IPS-18c (cell line): Measurements from ENCODE around the gene CENPF.
"Not testable (repeated sequence)": the region's sequence is repeated elsewhere in the genome, so short reads cannot be mapped to it uniquely, and the experiment has no call there.

Source experiments
- H3K4me3 ChIP-seq: 2 replicates; pipeline ENCODE4 v1.7.0; 2013; ENCODE audit warnings: low read depth, mild to moderate bottlenecking, low read length, moderate library complexity; ENCODE audit not compliant: insufficient read depth
- H3K9me3 ChIP-seq: one replicate; pipeline ENCODE4 v1.6.1; 2013; ENCODE audit warnings: mild to moderate bottlenecking, low read length, moderate library complexity; ENCODE audit not compliant: control insufficient read depth, insufficient read depth

The CENPF gene

DNA sequence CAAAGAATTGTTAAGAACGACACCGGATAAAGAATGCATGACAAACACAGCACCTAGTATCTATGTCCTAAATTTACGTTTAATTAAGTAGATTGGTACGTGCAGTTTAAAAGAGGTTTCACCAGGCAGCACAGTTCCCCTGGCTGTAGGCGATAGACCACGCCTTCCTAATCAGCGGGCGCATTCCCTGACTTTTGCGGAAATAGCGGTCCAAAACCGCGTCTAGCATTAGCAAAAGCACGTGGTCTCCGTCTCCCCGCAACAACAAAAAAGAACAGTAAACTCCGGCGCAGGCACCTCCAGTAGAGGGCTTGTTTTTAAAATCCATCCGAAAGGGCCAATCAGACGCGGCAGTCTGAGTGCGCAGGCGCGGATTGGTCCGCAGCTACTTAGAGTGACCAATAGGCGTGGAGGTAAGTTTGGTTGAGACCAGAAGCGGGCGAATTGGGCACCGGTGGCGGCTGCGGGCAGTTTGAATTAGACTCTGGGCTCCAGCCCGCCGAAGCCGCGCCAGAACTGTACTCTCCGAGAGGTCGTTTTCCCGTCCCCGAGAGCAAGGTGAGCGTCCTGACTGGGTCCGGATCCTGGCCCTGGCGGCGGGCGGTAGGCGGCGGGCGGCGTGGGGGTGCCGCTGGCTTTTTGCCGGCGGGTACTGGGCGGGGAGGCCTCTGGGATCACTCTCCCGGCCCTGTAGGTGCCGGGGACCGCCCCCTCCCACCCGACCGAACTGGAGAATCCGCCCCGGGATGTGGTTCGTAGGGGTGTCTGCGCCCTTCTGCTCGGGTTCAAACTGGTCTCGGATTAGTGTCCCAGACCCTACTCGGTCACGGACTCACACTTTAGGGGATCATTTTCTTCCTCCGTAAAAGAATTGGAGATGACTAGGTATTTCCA lies at the start of gene CENPF:
TSS of gene CENPF (plus strand) at position 432 of the 894 bp plus-strand sequence. CDS start 10,560 bp downstream, outside the sequence.
- Histone ChIP-seq H3K4me3 (peak within 1 kb of the TSS; percentile 96), H3K9me3 (no peaks in the 10 kb centered on the region)

- H3K9me3 ChIP-seq = no peaks in the 10 kb centered on the region
- no peak overlapping the region for H3K4me3 ChIP-seq
These were observed 44.9 kb upstream of the CENPF start for GRCh38 chr1:214557952-214558735.

GRCh38 chr1:214563881-214564280 lies 39.1 kb upstream of the CENPF start:
- Histone ChIP-seq H3K9me3 (no peaks in the 10 kb centered on the region), H3K4me3 (no peak overlapping the region)

DNA sequence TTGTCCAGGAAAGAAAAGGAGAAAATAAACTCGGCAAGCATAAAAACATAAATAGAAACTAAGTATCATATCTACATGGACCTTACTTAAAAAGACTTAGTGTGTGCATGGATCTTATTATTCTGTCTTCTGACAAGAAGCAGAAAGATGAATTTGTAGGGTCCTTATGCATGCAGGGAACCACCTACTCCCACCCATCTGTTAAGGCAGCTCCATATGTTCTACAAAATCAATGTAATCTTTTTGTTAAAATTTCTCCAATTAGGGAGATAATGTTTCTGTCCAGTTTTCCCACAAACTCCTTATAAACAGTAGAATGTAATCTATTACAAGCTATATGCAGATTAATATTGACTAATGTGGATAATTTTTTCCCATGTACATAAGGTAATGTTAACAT lies 37.7 kb upstream of the CENPF start:
- no peaks in the 10 kb centered on the region for H3K9me3 ChIP-seq
- H3K4me3 ChIP-seq = no peak overlapping the region

- H3K9me3 ChIP-seq = no peaks in the 10 kb centered on the region
- H3K4me3 ChIP-seq = no peak overlapping the region
These were observed 36.6 kb upstream of the CENPF start for GRCh38 chr1:214566158-214567104.

- H3K4me3 ChIP-seq = no peak overlapping the region
These were observed 35.5 kb upstream of the CENPF start for GRCh38 chr1:214567481-214567980.

DNA sequence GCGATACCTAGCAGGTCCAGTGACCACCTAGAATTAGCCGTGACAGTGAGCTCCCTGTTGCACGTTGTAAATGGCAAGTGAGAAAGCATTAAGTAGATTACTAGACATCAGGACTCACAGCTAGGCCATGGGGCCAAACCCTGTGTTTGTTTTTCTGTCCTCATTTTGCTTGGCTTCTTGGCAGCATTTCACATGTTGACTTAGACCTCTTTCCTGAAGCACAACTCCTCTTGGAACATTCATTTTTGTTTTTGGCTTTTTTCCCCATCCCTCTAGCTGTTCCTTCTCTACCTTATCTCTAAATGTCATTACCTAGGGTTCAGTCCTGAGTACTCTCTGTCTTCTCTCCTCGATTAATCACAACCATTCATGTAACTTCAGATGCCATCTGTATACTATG lies 34.7 kb upstream of the CENPF start:
- H3K4me3 ChIP-seq = no peak overlapping the region
- no peaks in the 10 kb centered on the region for H3K9me3 ChIP-seq

More at GRCh38 chr1:214567481-214567980, 35.5 kb upstream of the CENPF start:
- no peaks in the 10 kb centered on the region for H3K9me3 ChIP-seq

DNA sequence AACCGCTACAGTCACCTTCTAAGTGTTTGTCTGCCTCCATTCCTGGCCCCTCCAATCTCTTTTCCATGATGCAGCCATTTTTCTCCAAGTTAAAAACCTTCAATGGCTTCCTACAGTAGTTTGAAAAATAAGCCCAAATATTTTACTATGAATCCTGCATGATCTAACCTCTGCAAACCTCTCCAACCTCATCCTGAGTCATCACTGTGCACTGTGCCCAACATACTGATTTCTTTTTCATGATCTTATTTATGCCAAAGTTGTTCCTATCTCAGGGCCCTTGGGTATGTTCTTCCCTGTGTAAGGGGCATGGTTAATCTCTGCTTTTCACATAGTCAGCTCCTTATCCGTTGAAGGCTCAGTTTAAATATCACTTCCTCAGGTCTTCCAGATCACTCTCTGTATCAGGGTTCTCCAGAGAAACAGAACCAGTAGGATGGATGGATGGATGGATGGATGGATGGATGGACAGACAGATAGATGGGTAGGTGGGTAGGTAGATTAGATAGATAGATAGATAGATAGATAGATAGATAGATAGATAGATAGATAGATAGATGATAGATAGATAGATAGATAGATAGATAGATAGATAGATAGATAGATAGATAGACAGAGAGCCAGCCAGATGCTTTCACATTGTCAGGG lies 33.5 kb upstream of the CENPF start:
- no peaks in the 10 kb centered on the region for H3K9me3 ChIP-seq
- no peak overlapping the region for H3K4me3 ChIP-seq

- no peak overlapping the region for H3K4me3 ChIP-seq
These were observed 32.6 kb upstream of the CENPF start for GRCh38 chr1:214570442-214570841.

DNA sequence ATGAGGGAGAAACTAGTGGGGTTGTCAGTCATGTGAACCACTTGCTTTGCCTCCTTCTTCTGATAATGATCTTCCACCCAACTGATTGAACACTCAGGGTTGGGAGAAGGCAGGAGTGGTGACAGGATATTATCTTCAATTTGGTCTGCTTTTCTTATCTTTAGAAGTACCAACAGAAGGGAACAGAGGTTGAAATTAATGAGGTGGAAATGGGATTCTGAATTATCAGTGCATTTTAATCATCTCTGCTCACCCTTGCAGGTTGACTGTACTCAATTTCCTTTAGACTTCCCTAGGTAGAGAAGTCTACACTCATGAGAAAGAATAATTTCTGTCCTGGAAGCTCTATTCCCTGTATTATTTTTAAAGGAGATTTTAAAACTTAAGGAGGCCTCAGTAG lies 31.7 kb upstream of the CENPF start:
- H3K9me3 ChIP-seq = peaks cover 4% of the 10 kb centered on the region

More at GRCh38 chr1:214570442-214570841, 32.6 kb upstream of the CENPF start:
- H3K9me3 ChIP-seq = no peaks in the 10 kb centered on the region

DNA sequence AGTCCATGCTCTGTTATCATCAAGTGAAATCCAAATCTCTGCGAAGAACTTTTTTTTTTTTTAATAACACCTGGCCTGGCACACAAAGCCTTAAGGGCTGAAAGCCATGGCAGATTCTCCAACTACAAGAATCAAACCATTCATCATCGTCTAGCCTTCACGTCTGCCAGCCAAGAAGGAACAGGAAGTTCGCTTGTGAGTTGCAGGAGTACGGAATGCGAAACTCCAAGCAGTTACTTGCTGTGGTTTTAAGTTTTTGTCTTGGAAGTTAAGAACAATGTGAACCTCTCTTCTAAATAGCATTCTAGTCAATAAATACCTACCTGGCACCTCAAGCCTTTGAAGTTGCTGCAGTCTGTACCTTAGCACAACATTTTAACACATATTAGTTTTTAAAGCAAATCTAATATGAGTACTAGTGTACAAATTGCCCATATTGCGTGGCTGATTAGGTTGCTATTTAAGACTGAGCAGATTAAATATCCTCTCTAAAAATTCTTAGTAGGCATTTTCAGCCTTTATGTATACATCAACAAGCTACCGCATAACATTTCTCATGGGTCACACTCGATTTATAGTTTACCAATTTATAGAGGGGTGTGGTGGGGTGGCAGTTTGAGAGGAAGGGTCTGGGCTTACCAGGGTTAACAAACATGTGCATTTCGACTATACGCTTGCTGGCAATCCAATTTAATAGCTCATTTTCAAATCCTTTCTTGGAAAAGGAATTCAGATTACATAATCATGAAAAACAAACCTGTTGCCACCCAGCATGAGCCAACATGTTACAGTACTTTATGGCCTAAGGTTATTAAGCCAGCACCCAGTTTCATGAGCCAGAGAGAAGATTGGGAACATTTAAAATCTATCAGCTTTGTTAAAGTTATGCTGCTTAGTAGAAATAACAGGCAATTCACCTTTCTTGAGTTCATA lies 29.3 kb upstream of the CENPF start:
- peaks cover 8% of the 10 kb centered on the region for H3K9me3 ChIP-seq
- H3K4me3 ChIP-seq = no peak overlapping the region

More for the DNA sequence above, 31.7 kb upstream of the CENPF start:
- H3K4me3 ChIP-seq = no peak overlapping the region

DNA sequence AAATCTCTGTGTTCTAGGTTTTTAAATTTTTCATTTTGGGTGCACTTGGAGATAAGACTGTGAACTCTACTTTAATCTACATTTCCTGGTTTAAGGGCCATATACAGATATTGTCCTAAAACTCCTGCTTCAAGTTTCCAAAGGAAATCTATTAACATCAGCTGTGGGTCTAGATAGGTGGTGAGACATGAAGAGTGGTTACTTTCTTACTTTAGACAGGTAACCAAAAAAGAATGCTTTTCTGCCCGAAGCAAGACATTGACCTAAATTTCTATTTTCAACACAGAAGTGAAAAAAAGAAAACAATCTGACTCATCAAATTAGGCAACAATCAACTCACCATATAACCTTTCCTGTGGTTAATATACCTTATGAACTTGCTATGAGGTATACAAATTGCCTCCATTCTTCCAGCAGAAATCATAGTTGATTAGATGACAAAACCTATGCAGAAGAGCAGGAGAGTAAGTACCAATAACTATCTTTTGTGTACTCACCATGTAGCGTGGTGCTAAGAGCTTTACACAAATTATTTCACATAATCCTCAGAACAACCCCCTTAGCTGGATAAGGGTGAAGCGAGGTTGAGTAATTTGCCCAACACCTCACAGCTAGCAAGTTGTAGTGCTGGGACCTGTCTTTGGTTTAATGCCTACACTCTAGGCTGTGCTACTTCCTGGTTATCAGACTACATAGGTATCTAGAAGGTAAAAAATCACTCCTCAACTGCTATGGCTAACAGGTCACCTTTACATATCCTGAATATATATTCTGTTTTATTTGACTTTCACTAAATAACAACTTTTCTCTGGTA lies 28.2 kb upstream of the CENPF start:
- Histone ChIP-seq H3K9me3 (peaks cover 8% of the 10 kb centered on the region), H3K4me3 (no peak overlapping the region)

DNA sequence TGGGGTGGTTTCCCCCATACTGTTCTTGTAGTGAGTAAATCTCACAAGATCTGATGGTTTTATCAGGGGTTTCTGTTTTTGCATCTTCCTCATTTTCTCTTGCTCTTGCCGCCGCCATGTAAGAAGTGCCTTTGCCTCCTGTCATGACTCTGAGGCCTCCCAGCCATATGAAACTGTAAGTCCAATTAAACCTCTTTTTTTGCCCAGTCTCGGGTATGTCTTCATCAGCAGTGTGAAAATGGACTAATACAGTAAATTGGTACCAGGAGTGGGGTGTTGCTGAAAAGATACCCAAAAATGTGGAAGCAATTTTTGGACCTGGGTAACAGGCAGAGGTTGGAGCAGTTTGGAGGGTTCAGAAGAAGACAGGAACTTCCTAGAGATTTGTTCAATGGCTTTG lies 26.9 kb upstream of the CENPF start:
- not testable (repeated sequence) for H3K4me3 ChIP-seq, H3K9me3 ChIP-seq

DNA sequence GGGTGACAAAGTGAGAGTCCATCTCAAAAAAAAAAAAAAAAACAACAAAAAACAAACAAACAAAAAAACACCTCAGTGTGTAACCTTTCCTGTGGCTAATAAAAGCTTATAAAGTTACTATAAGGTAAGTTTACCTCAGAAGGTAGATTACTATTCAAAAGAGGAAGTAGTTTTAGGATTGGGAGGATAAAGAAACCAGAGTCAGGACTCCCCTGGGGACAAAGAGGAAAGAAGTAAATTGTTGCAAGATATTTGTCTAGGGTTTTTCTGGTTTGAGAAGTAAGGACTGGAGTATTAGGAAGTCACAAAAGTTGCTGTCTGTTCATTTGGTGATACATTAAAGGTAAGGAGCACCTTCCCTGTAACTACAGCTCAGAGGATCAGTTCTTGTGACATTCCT lies 23.8 kb upstream of the CENPF start:
- Histone ChIP-seq H3K9me3 (peaks cover 8% of the 10 kb centered on the region), H3K4me3 (no peak overlapping the region)

- H3K9me3 ChIP-seq = peaks cover under 1% of the 10 kb centered on the region
- no peak overlapping the region for H3K4me3 ChIP-seq
These were observed 21.2 kb upstream of the CENPF start for GRCh38 chr1:214581785-214582184.
